ENCODE measurements around the gene B3GNT9.

The B3GNT9 gene

DNA sequence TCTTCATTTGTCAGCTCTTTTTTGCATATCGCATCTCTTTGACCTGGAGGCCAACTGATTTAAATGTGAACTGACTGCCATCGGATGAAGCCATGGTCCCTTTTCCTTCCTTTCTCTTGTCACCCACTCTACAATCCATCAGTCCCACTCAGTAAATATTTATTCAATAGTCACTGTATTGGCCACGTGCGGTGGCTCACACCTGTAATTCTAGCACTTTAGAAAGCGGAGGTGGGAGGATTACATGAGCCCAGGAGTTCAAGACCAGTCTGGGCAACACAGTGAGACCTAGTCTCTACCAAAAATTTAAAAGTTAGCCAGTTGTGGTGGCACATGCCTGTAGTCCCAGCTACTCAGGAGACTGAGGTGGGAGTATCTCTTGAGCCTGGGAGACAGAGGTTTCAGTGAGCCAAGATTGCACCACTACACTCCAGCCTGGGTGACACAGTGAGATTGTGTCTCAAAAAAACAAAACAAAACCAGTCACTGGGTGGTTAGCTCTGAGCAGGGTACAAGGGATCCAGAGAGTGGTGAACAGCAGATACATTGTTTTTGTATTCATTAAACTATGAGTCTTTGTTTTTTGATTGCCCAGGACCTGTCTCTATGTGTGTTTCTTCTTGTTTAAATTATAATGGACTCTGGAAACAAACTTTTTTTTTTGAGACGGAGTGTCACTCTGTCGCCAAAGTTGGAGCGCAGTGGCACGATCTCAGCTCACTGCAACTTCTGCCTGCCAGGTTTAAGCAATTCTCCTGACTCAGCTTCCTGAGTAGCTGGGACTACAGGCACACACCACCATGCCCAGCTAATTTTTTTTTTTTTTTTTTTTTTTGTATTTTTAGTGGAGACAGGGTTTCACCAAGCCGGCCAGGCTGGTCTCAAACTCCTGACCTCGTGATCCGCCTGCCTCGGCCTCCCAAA lies 34.1 kb downstream of the B3GNT9 start:
- DNase-seq, result peak in 7 of 51 donors; percentile 5 to 48 (median 19)

DNA sequence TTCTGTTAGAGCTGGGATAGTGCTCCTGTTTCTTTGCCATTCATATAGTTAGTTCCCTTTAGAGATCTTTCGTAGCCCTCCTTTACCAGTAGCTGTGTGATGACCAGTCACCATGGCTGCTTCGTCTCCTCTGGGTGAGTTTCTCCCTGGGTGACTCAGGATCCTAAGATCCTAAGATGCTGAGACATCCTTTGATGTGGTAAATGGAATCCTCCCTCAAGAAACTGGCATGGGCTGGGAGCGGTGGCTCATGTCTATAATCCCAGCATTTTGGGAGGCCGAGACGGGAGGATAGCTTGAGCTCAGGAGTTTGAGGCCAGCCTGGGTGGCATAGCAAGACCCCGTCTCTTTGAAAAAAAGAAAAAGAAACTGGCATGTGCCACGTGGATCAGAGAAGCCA lies 35.2 kb downstream of the B3GNT9 start:
- no peak for DNase-seq

DNA sequence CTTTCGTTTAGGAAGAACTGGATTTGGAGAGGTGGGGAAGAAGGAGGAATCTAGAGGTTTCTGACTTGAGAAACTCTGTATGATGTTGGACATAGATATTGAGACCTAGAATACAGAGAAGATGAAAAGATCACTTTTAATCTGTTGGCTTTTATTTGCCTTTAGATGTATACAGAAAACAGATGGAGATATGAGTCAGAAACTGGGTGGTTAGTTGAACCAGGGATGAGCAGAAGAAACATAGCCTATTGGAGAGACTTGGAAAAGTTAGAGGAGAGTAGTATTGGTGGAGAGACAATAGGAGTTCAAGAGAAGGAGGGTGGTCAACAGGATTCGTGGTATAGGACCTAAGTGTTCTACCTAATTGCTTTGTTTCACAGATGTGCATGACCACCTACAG lies 36.0 kb downstream of the B3GNT9 start:
- DNase-seq, result no peak

DNA sequence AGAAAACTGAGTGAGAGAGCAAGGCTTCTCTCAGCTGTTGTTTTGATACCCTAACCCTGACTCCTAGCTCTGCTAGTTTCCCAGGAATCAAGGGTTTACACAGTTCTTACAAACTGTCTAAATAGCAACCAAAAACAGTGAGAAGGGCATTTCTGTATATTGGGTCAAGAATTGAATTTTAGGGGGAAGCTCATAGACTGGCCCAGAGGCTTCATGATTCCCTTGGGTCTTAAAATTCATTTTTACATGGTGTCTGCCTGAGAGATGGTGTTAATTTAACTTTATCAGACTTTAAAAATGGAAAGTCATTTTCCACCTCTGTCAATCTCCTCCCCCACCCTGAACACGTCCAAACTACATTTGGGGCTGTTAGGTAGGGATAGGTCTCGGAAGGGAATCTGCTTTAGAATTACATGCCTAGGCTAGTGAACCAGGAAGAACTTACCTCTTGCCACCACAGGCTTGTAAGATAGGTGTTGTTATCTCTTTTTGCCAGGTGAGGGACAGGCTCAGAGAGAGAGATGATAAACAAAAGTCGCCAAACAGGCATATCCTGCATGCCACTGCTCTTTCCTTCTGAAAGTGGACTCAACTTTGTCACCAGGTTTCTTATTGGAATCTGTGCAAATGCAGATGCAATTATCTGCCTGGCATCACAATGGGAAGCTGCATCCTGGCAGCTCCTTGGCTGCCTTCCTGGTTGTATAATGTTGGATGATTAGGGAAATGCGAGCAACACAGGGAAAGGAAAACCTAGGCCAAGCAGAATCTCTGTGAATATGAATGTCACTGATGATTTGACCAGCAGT lies 38.0 kb downstream of the B3GNT9 start:
- no peak for DNase-seq

DNA sequence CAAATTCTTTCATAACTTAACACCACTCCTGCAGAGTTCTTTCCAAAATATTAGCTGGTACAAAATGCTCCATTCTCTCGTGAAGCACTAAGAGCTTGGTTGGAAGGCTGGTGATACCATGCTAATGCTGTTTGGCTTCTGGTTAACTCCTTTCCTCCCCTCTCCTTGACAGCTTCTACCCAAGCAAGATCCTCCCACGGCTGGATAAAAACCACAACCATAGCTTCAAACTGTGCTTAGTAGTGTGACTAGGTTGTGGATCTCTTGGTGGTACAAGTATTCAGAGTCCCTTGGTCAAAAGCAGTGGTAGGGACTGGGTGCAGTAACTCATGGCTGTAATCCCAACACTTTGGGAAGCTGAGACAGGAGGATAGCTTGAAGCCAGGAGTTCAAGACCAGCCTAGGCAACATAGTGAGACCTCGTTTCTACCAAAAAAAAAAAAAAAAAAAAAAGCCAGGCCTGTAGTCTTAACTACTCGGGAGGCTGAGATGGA lies 38.8 kb downstream of the B3GNT9 start:
- no peak for DNase-seq

GRCh38 chr16:67109407-67110135 lies 41.2 kb downstream of the B3GNT9 start, which contains the start of gene PHAF1:
Gene PHAF1 (plus strand): TSS chr16:67109941. CDS start chr16:67110176, 235 bp downstream.
- DNase-seq, result peak; percentile 54 to 97 (median 91)

DNA sequence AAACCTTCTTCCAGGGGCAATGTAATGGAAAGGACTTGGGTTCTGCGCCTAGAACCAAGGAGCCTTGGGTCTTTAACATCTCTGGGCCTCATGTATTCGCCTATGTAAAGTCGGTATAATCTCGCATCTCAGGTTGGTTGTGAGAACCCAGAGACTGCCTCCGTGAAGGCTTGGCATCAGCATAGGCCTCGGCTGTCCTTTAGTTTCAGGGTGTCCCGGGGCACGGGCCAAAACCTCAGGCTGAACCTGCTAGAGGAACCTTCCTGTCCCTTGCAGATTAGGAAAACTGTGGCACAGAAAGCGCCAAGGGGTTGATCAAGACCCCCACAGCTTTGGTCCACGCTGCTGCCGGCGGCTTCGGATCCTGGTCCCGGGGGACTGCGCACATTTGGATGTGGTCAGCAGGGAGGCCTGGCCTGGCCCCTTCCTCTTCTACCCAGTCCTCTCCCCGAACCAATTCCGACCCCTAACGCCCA lies 41.8 kb downstream of the B3GNT9 start:
- no peak for DNase-seq

- no peak for DNase-seq
Measured at GRCh38 chr16:67108489-67108888, 42.3 kb downstream of the B3GNT9 start.

DNA sequence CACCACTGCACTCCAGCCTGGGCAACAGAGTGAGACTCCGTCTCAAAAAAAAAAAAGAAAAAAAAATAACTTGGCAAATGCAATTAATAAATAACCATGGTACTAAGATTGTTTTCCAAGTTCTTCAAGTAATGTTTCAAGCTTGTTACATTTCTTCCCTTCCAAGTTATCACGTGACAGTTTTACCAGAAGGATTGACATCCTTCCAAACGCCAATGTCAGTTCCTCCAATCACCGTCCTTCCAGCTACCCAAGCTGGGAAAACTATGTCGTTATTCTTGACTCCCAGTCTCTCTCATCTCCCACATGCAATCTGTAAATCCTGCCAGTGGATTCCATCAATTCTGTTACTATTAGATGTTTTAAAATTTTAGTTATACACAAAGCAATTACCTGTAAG lies 44.9 kb downstream of the B3GNT9 start:
- no peak for DNase-seq

DNA sequence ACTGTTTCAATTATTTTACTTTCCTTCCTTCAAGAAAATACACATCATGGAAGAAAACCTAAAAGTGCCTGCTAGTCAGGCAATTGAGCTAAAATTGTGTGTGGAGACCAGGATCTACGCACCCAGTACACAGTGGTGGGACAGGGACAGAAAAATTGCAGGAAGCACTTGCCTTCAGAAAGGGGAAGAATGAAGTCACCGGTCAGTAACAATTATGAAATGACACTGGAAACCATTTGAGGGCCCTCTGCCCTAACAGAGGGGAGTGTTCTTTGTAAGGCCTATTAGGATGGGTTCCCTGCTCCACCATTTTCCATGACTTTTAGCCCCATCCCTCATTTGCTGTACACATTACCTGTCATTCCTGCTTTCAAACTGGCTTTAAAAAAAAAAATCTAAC lies 45.6 kb downstream of the B3GNT9 start:
- no peak for DNase-seq

DNA sequence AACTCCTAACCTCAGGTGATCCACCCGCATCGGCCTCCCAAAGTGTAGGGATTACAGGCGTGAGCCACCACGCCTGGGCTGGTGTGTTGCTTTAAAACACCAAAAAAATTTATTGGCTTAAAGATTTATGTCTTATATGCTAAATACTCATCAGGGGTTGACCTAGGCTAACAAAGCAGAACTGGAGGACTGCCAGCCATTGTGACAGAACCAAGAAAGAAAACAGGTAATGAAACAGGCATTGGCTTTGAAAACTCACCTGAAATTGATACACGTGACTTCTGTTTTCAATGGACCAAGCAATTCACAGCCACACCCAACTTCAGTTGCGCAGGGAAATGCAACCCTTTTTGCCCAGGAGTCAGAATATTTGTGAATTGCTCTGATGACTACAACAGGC lies 46.0 kb downstream of the B3GNT9 start:
- DNase-seq, result no peak

- DNase-seq, result peak in 2 of 51 donors; percentile 1 to 4
Measured at GRCh38 chr16:67104061-67104460, 46.7 kb downstream of the B3GNT9 start.

GRCh38 chr16:67101311-67102082 lies 49.3 kb downstream of the B3GNT9 start:
- no peak for DNase-seq

DNA sequence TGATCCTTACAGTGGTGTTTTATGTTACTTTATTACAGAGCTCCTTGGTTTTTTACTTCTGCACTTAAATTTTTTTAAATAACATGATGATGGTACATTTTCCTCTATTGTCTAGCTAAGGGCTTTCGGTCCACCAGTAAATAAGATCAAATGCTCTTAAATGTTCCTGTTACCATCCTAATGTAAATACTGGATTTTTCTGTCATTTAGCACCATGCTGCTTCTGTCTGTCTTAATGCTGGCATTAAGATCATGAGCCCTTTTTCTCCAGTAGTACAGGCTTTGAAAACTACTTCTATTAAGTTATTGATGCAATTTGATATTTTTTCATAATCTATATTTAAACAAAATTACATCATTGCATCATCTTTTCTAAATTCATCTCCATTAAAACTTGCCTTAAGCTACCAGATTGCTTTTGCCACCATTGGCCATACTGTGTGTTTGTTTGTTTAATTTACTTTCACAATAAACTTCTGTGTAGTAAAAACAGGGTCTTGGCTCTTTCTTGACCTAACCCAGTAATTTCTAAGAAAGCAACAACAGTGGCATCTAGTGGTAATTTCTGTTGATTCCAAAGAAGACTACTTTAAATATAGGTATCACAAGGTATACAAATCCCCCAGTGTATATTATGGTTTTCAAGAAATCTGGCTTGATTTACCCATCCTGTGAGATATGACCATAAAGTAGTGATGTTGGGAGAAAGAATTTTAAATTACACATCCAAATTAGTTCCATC lies 50.1 kb downstream of the B3GNT9 start:
- peak in 1 of 51 donors; percentile 17 for DNase-seq

DNA sequence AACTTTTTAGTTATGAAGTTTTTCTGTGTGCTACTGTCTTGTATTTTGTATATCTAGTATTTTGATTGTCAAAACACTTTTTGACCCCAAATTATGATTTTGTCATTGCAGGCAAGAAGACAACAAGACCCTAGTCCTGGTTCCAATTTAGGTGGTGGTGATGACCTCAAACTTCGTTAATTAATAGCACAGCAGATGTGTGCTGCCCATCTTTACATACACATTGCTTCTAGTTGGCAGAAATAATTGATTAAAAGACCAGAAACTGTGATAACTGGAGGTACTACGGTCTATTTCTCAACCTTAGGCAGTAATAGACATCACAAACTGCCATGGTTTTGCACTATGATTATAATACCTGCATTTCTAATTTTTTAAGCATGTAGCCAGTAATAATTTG lies 52.2 kb downstream of the B3GNT9 start:
- DNase-seq, result no peak
